ENCODE results near the gene NRF1. TPM values are rescaled to one million over a fixed set of nuclear protein-coding genes. Genes with fewer than 3 reads are reported as not detected.
A peak's percentile ranks its signal among the peaks of the same experiment; 100 is the strongest.

Gene NRF1
- total and polyA plus RNA-seq, 10 of the 15 experiments (the other 5 are each of a cell fraction or from before 2014, with no cell fraction given) = 3.5 to 23.1 (median 13.5) TPM

- in situ Hi-C loops (cut with MboI) = no loop called here
- ATAC-seq (peak; percentile 88), DNase-seq (ENCODE audit: low read depth, low spot score) (peak; percentile 35), FAIRE-seq (no peak)
- peaks cover 11 to 17% of the 10 kb centered on the region in 2 experiments; a peak in 3 of 4 replicates for H3K36me3 ChIP-seq (ENCODE audit: control insufficient read depth in 2 of 2, insufficient read depth in 2 of 2, low read length in 1 of 2)
- intact Hi-C loops (cut with micrococcal nuclease; ENCODE audit: unreplicated experiment) = no loop called here
- ChIA-PET CTCF (interaction anchor here (0.6 to 1.6 kb wide), 11 partner anchors 9 to 184 kb away, joined by 3 to 9 read pairs (median 3); no protein-coding TSS in a partner anchor), POLR2A (interaction anchor here (0.7 to 1.1 kb wide), 2 partner anchors 12 to 896 kb away, joined by 3 read pairs; no protein-coding TSS in a partner anchor), SMC1A (ENCODE audit: uncharacterized antibody, unreplicated experiment) (interaction anchor here (0.6 to 1.4 kb wide), 11 partner anchors 12 to 416 kb away, joined by 3 to 5 read pairs (median 3); no protein-coding TSS in a partner anchor), RAD21 (ENCODE audit: unreplicated experiment) (interaction anchor here (0.7 to 1.8 kb wide), 8 partner anchors 12 to 355 kb away, joined by 3 to 10 read pairs (median 4); no protein-coding TSS in a partner anchor)
- TF ChIP-seq TBL1XR1 (IDR thresholded peaks at IDR 0.05; ENCODE audit: low read depth, low read length) = no peak
- TF ChIP-seq RELB (IDR thresholded peaks at IDR 0.05; ENCODE audit: low read depth) = peak; percentile 48; the same call in 1 of the 2 replicates
- no peak for TF ChIP-seq ELK1 (IDR thresholded peaks at IDR 0.05; ENCODE audit: low read depth, low read length)
- peak; percentile 76; the same call in 1 of the 2 replicates for TF ChIP-seq ZNF384 (IDR thresholded peaks at IDR 0.05; ENCODE audit: borderline replicate concordance, low read depth, low read length)
- TF ChIP-seq ZBTB40 (IDR thresholded peaks at IDR 0.05; ENCODE audit: borderline replicate concordance) = peak; percentile 33; the same call in 1 of the 2 replicates
- no peak for TF ChIP-seq RBBP5 (conservative IDR thresholded peaks at IDR 0.05)
- H3K4me2 ChIP-seq (ENCODE audit: control insufficient read depth, insufficient read depth) = peak overlapping the region; percentile 25; the same call in 1 of the 2 replicates
- H3K4me3 ChIP-seq = no peak overlapping the region
- H3K9ac ChIP-seq (ENCODE audit: control insufficient read depth, insufficient read depth, low read length) = no peak overlapping the region; the same call in 1 of the 2 replicates
- peaks cover 3% of the 10 kb centered on the region for H3K79me2 ChIP-seq (ENCODE audit: control insufficient read depth, insufficient read depth, low read length)
- peaks cover 5% of the 10 kb centered on the region for H3K9me3 ChIP-seq (replicated peaks; ENCODE audit: control insufficient read depth, insufficient read depth, low read length)
- peak overlapping the region; percentile 13; the same call in 1 of the 2 replicates for H2AFZ ChIP-seq (ENCODE audit: control insufficient read depth, low read depth, low read length)
- peaks cover 12% of the 10 kb centered on the region for H3K4me1 ChIP-seq (ENCODE audit: control insufficient read depth, insufficient read depth, low read length)
- no TSS peak for BruUV-seq (replicated peaks)
- no peaks in the 10 kb centered on the region for H4K20me1 ChIP-seq (ENCODE audit: control insufficient read depth, insufficient read depth)
- H3K27me3 ChIP-seq (replicated peaks in 1 of 2; ENCODE audit: control insufficient read depth in 2 of 2, insufficient read depth in 2 of 2, low read length in 1 of 2) = no peaks in the 10 kb centered on the region
- no peak overlapping the region for H3K27ac ChIP-seq (ENCODE audit: control insufficient read depth, insufficient read depth)
- 19% methylated on average over 3 of the region's 3 CpGs for WGBS (ENCODE audit: insufficient coverage, insufficient replicate concordance, low lambda C conversion rate, missing lambda C conversion rate)
Measured at GRCh38 chr7:129655811-129656210, 44.3 kb downstream of the NRF1 start.
